DOHH2 (cell line): ENCODE results near the gene SIAH1.
"Not testable (repeated sequence)": the region's sequence is repeated elsewhere in the genome, so short reads cannot be mapped to it uniquely, and the experiment has no call there.

Experiments used
- H3F3A ChIP-seq: fragments of 200-600 bp; sonication (generic), shearing (Covaris generic); 2 replicates; pipeline ENCODE4 v1.6.0; 2016; ENCODE audit warnings: antibody characterized with exemption, mild to moderate bottlenecking; ENCODE audit not compliant: control insufficient read depth, insufficient read depth
- H3K27ac ChIP-seq: fragments of 200-600 bp; sonication (generic); 2 replicates; pipeline ENCODE4 v1.5.1; 2014; ENCODE audit warnings: low read depth, mild to moderate bottlenecking, low read length, moderate library complexity
- H3K27me3 ChIP-seq: fragments of 200-600 bp; sonication (generic); 2 replicates; pipeline ENCODE4 v1.6.1; 2014; ENCODE audit warnings: mild to moderate bottlenecking, low read length, mixed read lengths; ENCODE audit not compliant: control insufficient read depth
- H3K36me3 ChIP-seq: fragments of 200-600 bp; sonication (generic); 2 replicates; pipeline ENCODE4 v1.6.1; 2014; ENCODE audit warnings: mild to moderate bottlenecking, low read length, moderate library complexity, mixed read lengths; ENCODE audit not compliant: control insufficient read depth
- H3K4me1 ChIP-seq: fragments of 200-600 bp; sonication (generic); 2 replicates; pipeline ENCODE4 v1.6.1; 2014; ENCODE audit warnings: mild to moderate bottlenecking, low read length, mixed read lengths; ENCODE audit not compliant: control insufficient read depth
- H3K4me2 ChIP-seq: fragments of 200-600 bp; sonication (generic); 2 replicates; pipeline ENCODE4 v1.6.0; 2014; ENCODE audit warnings: mild to moderate bottlenecking, low read length, moderate library complexity
- H3K4me3 ChIP-seq: fragments of 200-600 bp; sonication (generic); 2 replicates; pipeline ENCODE4 v1.5.1; 2014; ENCODE audit warnings: mild to moderate bottlenecking, low read length, mixed read lengths
- H3K79me2 ChIP-seq: fragments of 200-600 bp; sonication (generic); 2 replicates; pipeline ENCODE4 v1.6.1; 2014; ENCODE audit warnings: mild to moderate bottlenecking, low read length, mixed read lengths; ENCODE audit not compliant: control insufficient read depth
- H3K9me2 ChIP-seq: fragments of 200-600 bp; sonication (generic); replicated peaks from 2 replicates; pipeline ENCODE4 v1.6.1; 2014; ENCODE audit warnings: mild to moderate bottlenecking, low read length, mixed read lengths; ENCODE audit not compliant: control insufficient read depth
- H3K9me3 ChIP-seq: fragments of 200-600 bp; sonication (generic); 2 replicates; pipeline ENCODE4 v1.6.1; 2014; ENCODE audit warnings: antibody characterized with exemption, low read length, mixed read lengths; ENCODE audit not compliant: control insufficient read depth, insufficient read depth
- H4K20me1 ChIP-seq: fragments of 200-600 bp; sonication (generic); 2 replicates; pipeline ENCODE4 v1.6.0; 2014; ENCODE audit warnings: low read depth, mild to moderate bottlenecking, antibody characterized with exemption, low read length, moderate library complexity; ENCODE audit not compliant: control insufficient read depth, insufficient read depth
- CTCF ChIP-seq: fragments of 200-600 bp; sonication (generic); IDR thresholded peaks from one replicate; pipeline ENCODE4 v1.5.1; 2014; ENCODE audit warnings: antibody characterized with exemption, mild to moderate bottlenecking, low read depth, low read length; ENCODE audit not compliant: poor library complexity, severe bottlenecking
- EZH2phosphoT487 ChIP-seq: fragments of 200-600 bp; sonication (generic); IDR thresholded peaks from 2 replicates; pipeline ENCODE4 v1.6.1; 2017; ENCODE audit warnings: borderline replicate concordance, mild to moderate bottlenecking, antibody characterized with exemption, low read length, moderate library complexity, mixed read lengths

The SIAH1 gene

GRCh38 chr16:48354877-48355855, 30.0 kb downstream of the SIAH1 start:
- H3K27me3 ChIP-seq: no peaks in the 10 kb centered on the region
- H3K4me3 ChIP-seq: no peak overlapping the region
- TF ChIP-seq CTCF (no peak), EZH2phosphoT487 (no peak)
- peaks cover 5% of the 10 kb centered on the region; the same call in 1 of the 2 replicates for H4K20me1 ChIP-seq
- no peak overlapping the region for H3K27ac ChIP-seq
- peaks cover 13% of the 10 kb centered on the region for H3K4me1 ChIP-seq
- H3K36me3 ChIP-seq: peaks cover 44% of the 10 kb centered on the region
- H3K79me2 ChIP-seq: peaks cover 28% of the 10 kb centered on the region
- H3K4me2 ChIP-seq: no peak overlapping the region
- no peaks in the 10 kb centered on the region for H3K9me3 ChIP-seq
- no peaks in the 10 kb centered on the region for H3K9me2 ChIP-seq
- no peaks in the 10 kb centered on the region; the same call in 1 of the 2 replicates for H3F3A ChIP-seq

- not testable (repeated sequence) for H3K27me3 ChIP-seq, H3K4me3 ChIP-seq, H3K9me2 ChIP-seq, H4K20me1 ChIP-seq, H3F3A ChIP-seq, H3K4me2 ChIP-seq, H3K9me3 ChIP-seq, H3K27ac ChIP-seq
- H3K36me3 ChIP-seq: peaks cover 47% of the 10 kb centered on the region
- H3K79me2 ChIP-seq: peaks cover 20% of the 10 kb centered on the region
- peaks cover 13% of the 10 kb centered on the region for H3K4me1 ChIP-seq
These were observed 30.8 kb downstream of the SIAH1 start for GRCh38 chr16:48354385-48354784.

- Histone ChIP-seq H3K79me2 (peaks cover 13% of the 10 kb centered on the region), H3K4me1 (peaks cover 13% of the 10 kb centered on the region), H3K9me3 (no peaks in the 10 kb centered on the region), H3K4me3 (no peak overlapping the region), H3K27me3 (no peaks in the 10 kb centered on the region), H3F3A (no peaks in the 10 kb centered on the region; the same call in 1 of the 2 replicates), H3K27ac (no peak overlapping the region), H3K36me3 (peaks cover 54% of the 10 kb centered on the region), H4K20me1 (peaks cover 5% of the 10 kb centered on the region; the same call in 1 of the 2 replicates), H3K9me2 (no peaks in the 10 kb centered on the region), H3K4me2 (no peak overlapping the region)
- TF ChIP-seq EZH2phosphoT487 (no peak), CTCF (peak; percentile 90)
These were observed 31.5 kb downstream of the SIAH1 start for GRCh38 chr16:48353565-48354163.
